K562 (cell line): Measurements from ENCODE around the gene JAKMIP2. TPM values are rescaled to one million over a fixed set of nuclear protein-coding genes. Genes with fewer than 3 reads are reported as not detected.

Experiments used
- ATAC-seq: fragments of 200-7000 bp; cut with Tn5 transposase; 3 replicates; pipeline ENCODE4 v1.9.1; 2020; ENCODE audit warnings: moderate library complexity
- BruUV-seq: library from RNA; stranded (reverse); fragments of 400-500 nt; replicated peaks from 2 replicates; lab custom pipeline; 2021; lab: Mats Ljungman, UMichigan
- CTCF ChIA-PET: fragments of 300-600 bp; formaldehyde crosslinking; extraction: SDS; loops from one replicate; lab custom pipeline; 2021; ENCODE audit warnings: low intra/inter-chr PET ratio; lab: Yijun Ruan, JAX
- POLR2A ChIA-PET: fragments of 300-600, 350-650 bp; sonication (Branson Sonifier 250); formaldehyde crosslinking; extraction: SDS; loops from one replicate; lab custom pipeline; 2021; ENCODE audit warnings: antibody characterized with exemption, inconsistent platforms; lab: Yijun Ruan, JAX
- DNase-seq, 4 experiments: peaks; one replicate each; pipeline versions ENCODE4 v3.0.0 to v3.0.0-alpha.2; 2011 to 2018; ENCODE audit warnings: low spot score in 3 of 4, mixed read lengths in 3 of 4; ENCODE audit errors: extremely low read depth in 1 of 4
- FAIRE-seq: peaks from 2 replicates; lab custom pipeline; 2011; peaks lifted over from hg19 to GRCh38; lab: Jason Lieb, UNC
- H2AFZ ChIP-seq: 2 replicates; pipeline ENCODE4 v1.6.0; 2011; ENCODE audit warnings: low read depth, low read length, control low read depth, inconsistent platforms
- H3K27ac ChIP-seq: fragments of 200-600 bp; 3 replicates; pipeline ENCODE4 v1.8.0; 2011; ENCODE audit warnings: low read depth, mild to moderate bottlenecking, control low read depth, inconsistent platforms, low read length, moderate library complexity, mixed read lengths; ENCODE audit errors: extremely low read depth
- H3K27me3 ChIP-seq, 2 experiments: fragments of 300-600 bp in 1 of 2; 2 replicates in 1 of 2; 3 replicates in 1 of 2; pipeline versions ENCODE4 v1.6.0 to v1.8.0; 2011; ENCODE audit warnings: inconsistent platforms in 2 of 2, low read length in 2 of 2, mild to moderate bottlenecking in 1 of 2, mixed read lengths in 1 of 2, moderate library complexity in 1 of 2; ENCODE audit not compliant: control insufficient read depth in 2 of 2, insufficient read depth in 2 of 2
- H3K36me3 ChIP-seq: fragments of 300-600 bp; 3 replicates; pipeline ENCODE4 v1.8.0; 2011; ENCODE audit warnings: mild to moderate bottlenecking, low read length, inconsistent platforms; ENCODE audit not compliant: control insufficient read depth, insufficient read depth
- H3K4me1 ChIP-seq, 2 experiments: fragments of 200-600 bp in 1 of 2; replicated peaks in 1 of 2; 2 replicates in 1 of 2; 3 replicates in 1 of 2; pipeline versions ENCODE4 v1.5.1 to v1.8.0; 2011; ENCODE audit warnings: inconsistent platforms in 2 of 2, low read length in 2 of 2, mild to moderate bottlenecking in 1 of 2, mixed read lengths in 1 of 2, moderate library complexity in 1 of 2; ENCODE audit not compliant: control insufficient read depth in 2 of 2, insufficient read depth in 2 of 2
- H3K4me2 ChIP-seq: 2 replicates; pipeline ENCODE4 v1.6.1; 2011; ENCODE audit warnings: low read length, control low read depth, inconsistent platforms, mixed read lengths; ENCODE audit not compliant: insufficient read depth
- H3K4me3 ChIP-seq: fragments of 200-600 bp; sonication (generic), shearing (Covaris generic); 2 replicates; pipeline ENCODE4 v1.5.1; 2016; ENCODE audit warnings: control low read depth, inconsistent platforms
- H3K79me2 ChIP-seq: fragments of 200-600 bp; 3 replicates; pipeline ENCODE4 v1.8.0; 2011; ENCODE audit warnings: low read length, inconsistent platforms; ENCODE audit not compliant: control insufficient read depth, insufficient read depth
- H3K9ac ChIP-seq, 2 experiments: 2 replicates each; pipeline versions ENCODE4 v1.6.0 to v1.6.1; 2011; ENCODE audit warnings: low read depth in 2 of 2, low read length in 2 of 2, control low read depth in 1 of 2, inconsistent platforms in 1 of 2, mild to moderate bottlenecking in 1 of 2, mixed read lengths in 1 of 2; ENCODE audit not compliant: insufficient read depth in 1 of 2
- H3K9me1 ChIP-seq: one replicate; pipeline ENCODE4 v1.6.0; 2011; ENCODE audit warnings: inconsistent platforms, mild to moderate bottlenecking, low read length, moderate library complexity; ENCODE audit not compliant: control insufficient read depth, insufficient read depth
- H3K9me3 ChIP-seq: replicated peaks from 2 replicates; pipeline ENCODE4 v1.5.1; 2011; ENCODE audit warnings: low read depth, low read length, inconsistent platforms; ENCODE audit not compliant: control insufficient read depth, insufficient read depth
- H4K20me1 ChIP-seq: replicated peaks from 2 replicates; pipeline ENCODE4 v1.6.1; 2011; ENCODE audit warnings: low read length, inconsistent platforms, mixed read lengths; ENCODE audit not compliant: control insufficient read depth, insufficient read depth
- ATF7 ChIP-seq: fragments of 450-650 bp; IDR thresholded peaks from 2 replicates; pipeline ENCODE4 v1.7.1; 2014; ENCODE audit warnings: mild to moderate bottlenecking, moderate library complexity
- CEBPB ChIP-seq: fragments of 450-650 bp; IDR thresholded peaks from 2 replicates; pipeline ENCODE4 v1.6.1; 2016; ENCODE audit warnings: missing genetic modification characterization, missing compliant biosample characterization
- CEBPG ChIP-seq, 3 experiments: fragments of 200-800 bp in 1 of 3; sonication (Bioruptor generic) in 1 of 3; sonication (generic) in 1 of 3; formaldehyde crosslinking in 1 of 3; IDR thresholded peaks in 2 of 3; conservative IDR thresholded peaks in 1 of 3; 2 replicates each; pipeline versions ENCODE4 v1.6.1 to v1.8.0; 2016 to 2022; ENCODE audit warnings: missing compliant biosample characterization in 2 of 3, missing genetic modification characterization in 2 of 3, mild to moderate bottlenecking in 1 of 3, missing genetic modification reagents in 1 of 3
- CREB3 ChIP-seq: fragments of 450-650 bp; conservative IDR thresholded peaks from 2 replicates; pipeline ENCODE4 v1.6.1; 2016; ENCODE audit warnings: missing genetic modification characterization, low read depth, mild to moderate bottlenecking, missing compliant biosample characterization, moderate library complexity
- FOXA3 ChIP-seq, 2 experiments: fragments of 450-650 bp in 1 of 2; sonication (generic) in 1 of 2; formaldehyde crosslinking; IDR thresholded peaks in 1 of 2; conservative IDR thresholded peaks in 1 of 2; 2 replicates each; pipeline versions ENCODE4 v1.4.0 to v1.8.0; 2020 to 2022; ENCODE audit warnings: mild to moderate bottlenecking in 2 of 2, missing genetic modification reagents in 1 of 2
- GABPB2 ChIP-seq: fragments of 250-450 bp; sonication (Bioruptor Pico); conservative IDR thresholded peaks from 2 replicates; pipeline ENCODE4 v1.5.1; 2021; ENCODE audit warnings: mild to moderate bottlenecking
- LEF1 ChIP-seq: fragments of 450-650 bp; IDR thresholded peaks from 2 replicates; pipeline ENCODE4 v1.6.1; 2016; ENCODE audit warnings: mild to moderate bottlenecking
- MYBL2 ChIP-seq, 2 experiments: fragments of 450-650 bp in 1 of 2; sonication (generic) in 1 of 2; formaldehyde crosslinking in 1 of 2; IDR thresholded peaks; 2 replicates each; pipeline versions ENCODE4 v1.6.1 to v1.8.1; 2017 to 2022; ENCODE audit warnings: borderline replicate concordance in 1 of 2, inconsistent platforms in 1 of 2, low read depth in 1 of 2, mild to moderate bottlenecking in 1 of 2, missing genetic modification reagents in 1 of 2, moderate library complexity in 1 of 2
- PHB2 ChIP-seq: fragments of 450-650 bp; IDR thresholded peaks from 2 replicates; pipeline ENCODE4 v1.6.1; 2017; ENCODE audit warnings: low read depth
- RBM14 ChIP-seq: fragments of 200-400 bp; formaldehyde crosslinking; IDR thresholded peaks from 2 replicates; pipeline ENCODE4 v1.6.1; 2018; ENCODE audit warnings: low read depth, mild to moderate bottlenecking, low read length, moderate library complexity, borderline replicate concordance; ENCODE audit not compliant: insufficient read depth
- SAFB2 ChIP-seq: fragments of 200-400 bp; formaldehyde crosslinking; IDR thresholded peaks from 2 replicates; pipeline ENCODE4 v1.6.1; 2018; ENCODE audit warnings: borderline replicate concordance, low read length, low read depth, moderate library complexity; ENCODE audit not compliant: severe bottlenecking
- SRSF7 ChIP-seq: fragments of 200-400 bp; formaldehyde crosslinking; optimal IDR thresholded peaks from 2 replicates; pipeline ENCODE3; 2017; ENCODE audit warnings: mild to moderate bottlenecking, low read depth, low read length
- STAT6 ChIP-seq: sonication (generic); formaldehyde crosslinking; IDR thresholded peaks from 2 replicates; pipeline ENCODE4 v1.8.1; 2023; ENCODE audit warnings: mild to moderate bottlenecking, missing genetic modification reagents
- TGIF2 ChIP-seq: sonication (generic); formaldehyde crosslinking; IDR thresholded peaks from 2 replicates; pipeline ENCODE4 v1.8.1; 2022; ENCODE audit warnings: mild to moderate bottlenecking, missing genetic modification reagents, moderate library complexity
- ZNF197 ChIP-seq: fragments of 200-800 bp; sonication (Bioruptor generic); IDR thresholded peaks from 2 replicates; pipeline ENCODE4 v1.6.1; 2016; ENCODE audit warnings: low read depth, missing genetic modification characterization, missing compliant biosample characterization
- WGBS: fragments of 100-300 bp; shearing (Covaris generic); methylation state at CpG from one replicate; pipeline ENCODE4 v1.1.6; 2016; ENCODE audit warnings: low coverage, mixed read lengths; ENCODE audit not compliant: insufficient coverage; ENCODE audit errors: missing lambda C conversion rate; 5-methylcytosine and 5-hydroxymethylcytosine counted together
- in situ Hi-C: fragments of 300-500 bp; cut with MboI; formaldehyde crosslinking; loops from 4 replicates; pipeline ENCODE4 v1.15.0; 2018; ENCODE audit warnings: inconsistent platforms, mixed read lengths
- intact Hi-C: fragments of 100-400 bp; cut with micrococcal nuclease; formaldehyde crosslinking; loops from 2 replicates; pipeline ENCODE4 v1.14.2; 2022
- polyA plus RNA-seq, 8 experiments: library from polyadenylated mRNA; depleted of rRNA in 4 of 8; stranded (reverse) in 5 of 8; unstranded in 3 of 8; fragments of >200 nt; fragmentation: Nextera tagmentation in 2 of 8; fragmentation: Illumina TruSeq in 1 of 8; extraction: Ambion mirVana in 2 of 8; extraction: Trizol in 1 of 8; gene quantifications; 2 replicates each; pipeline versions ENCODE4 v1.2.1 to v1.2.3, GENCODE V29; 2011 to 2014; ENCODE audit warnings: inconsistent platforms in 1 of 8, missing spikeins in 1 of 8
- total RNA-seq, 7 experiments: library from RNA; depleted of rRNA in 6 of 7; stranded (reverse); fragments of >200 nt in 6 of 7; fragmentation: Illumina TruSeq in 2 of 7; extraction: Trizol in 2 of 7; gene quantifications; 2 replicates each; pipeline versions ENCODE4 v1.2.1 to v1.2.3, GENCODE V29; 2011 to 2021; ENCODE audit warnings: low replicate concordance in 1 of 7

The JAKMIP2 gene
- total and polyA plus RNA-seq, 9 of the 15 experiments (the other 6 are each of a cell fraction or from before 2014, with no cell fraction given) = not detected

GRCh38 chr5:147809830-147810666 lies 27.5 kb upstream of the JAKMIP2 start (continued):
- no peak for TF ChIP-seq RBM14

GRCh38 chr5:147805030-147805454 lies 22.5 kb upstream of the JAKMIP2 start:
- Histone ChIP-seq H3K4me1 (no peaks in the 10 kb centered on the region), H3K27ac (no peak overlapping the region), H3K9me3 (no peaks in the 10 kb centered on the region), H3K4me2 (no peak overlapping the region), H3K4me3 (no peak overlapping the region), H3K36me3 (no peaks in the 10 kb centered on the region), H2AFZ (no peak overlapping the region), H3K79me2 (no peaks in the 10 kb centered on the region), H3K27me3 (no peaks in the 10 kb centered on the region), H3K9me1 (no peaks in the 10 kb centered on the region), H4K20me1 (no peaks in the 10 kb centered on the region), H3K9ac (no peak overlapping the region)
- ChIA-PET CTCF (no interaction called here), POLR2A (no interaction called here)
- FAIRE-seq (no peak), DNase-seq (no peak), ATAC-seq (no peak)
- in situ Hi-C loops (no loop called here), intact Hi-C loops (no loop called here)
- BruUV-seq = no TSS peak
- 2% methylated on average over 6 of the region's 6 CpGs for WGBS
- no peak for TF ChIP-seq ZNF197
- no peak for TF ChIP-seq MYBL2 (IDR thresholded peaks at IDR 0.05; ENCODE audit: low read depth)
- TF ChIP-seq MYBL2 (CRISPR knock-in tag; IDR thresholded peaks at IDR 0.05; ENCODE audit: borderline replicate concordance) = no peak
- TF ChIP-seq PHB2 = no peak
- no peak for TF ChIP-seq SRSF7
- TF ChIP-seq CEBPB (tag) = peak; percentile 53; the same call in 1 of the 2 replicates
- no peak for TF ChIP-seq TGIF2 (CRISPR knock-in tag)
- no peak for TF ChIP-seq STAT6
- TF ChIP-seq LEF1 = no peak
- TF ChIP-seq CEBPG (CRISPR knock-in tag; IDR thresholded peaks at IDR 0.05) = no peak
- TF ChIP-seq CEBPG (tag; conservative IDR thresholded peaks at IDR 0.05 in 1 of 2, IDR thresholded peaks at IDR 0.05 in 1 of 2) = peak in 1 of 2 experiments; percentile 79; a peak in 3 of 4 replicates
- TF ChIP-seq CREB3 (tag) = no peak
- no peak for TF ChIP-seq ATF7
- peak in 1 of 2 experiments; percentile 72; a peak in 2 of 4 replicates for TF ChIP-seq FOXA3 (CRISPR knock-in tag; conservative IDR thresholded peaks at IDR 0.05 in 1 of 2, IDR thresholded peaks at IDR 0.05 in 1 of 2)
- no peak for TF ChIP-seq SAFB2
- no peak for TF ChIP-seq GABPB2
